Myocyte (in vitro differentiated cells): Measurements from ENCODE around the gene CAMSAP1. TPM values are rescaled to one million over a fixed set of nuclear protein-coding genes. Genes with fewer than 3 reads are reported as not detected.

Source experiments
- DNase-seq: peaks from one replicate; pipeline ENCODE4 v3.0.0-alpha.2; 2012; ENCODE audit warnings: low read depth
- total RNA-seq: library from RNA; depleted of rRNA; stranded (reverse); fragments of >200 nt; gene quantifications from 2 replicates; pipeline ENCODE4 v1.2.3, GENCODE V29; 2014

CAMSAP1 gene
- total RNA-seq, 1 donor from 2014 or later: 57.8 TPM

DNA sequence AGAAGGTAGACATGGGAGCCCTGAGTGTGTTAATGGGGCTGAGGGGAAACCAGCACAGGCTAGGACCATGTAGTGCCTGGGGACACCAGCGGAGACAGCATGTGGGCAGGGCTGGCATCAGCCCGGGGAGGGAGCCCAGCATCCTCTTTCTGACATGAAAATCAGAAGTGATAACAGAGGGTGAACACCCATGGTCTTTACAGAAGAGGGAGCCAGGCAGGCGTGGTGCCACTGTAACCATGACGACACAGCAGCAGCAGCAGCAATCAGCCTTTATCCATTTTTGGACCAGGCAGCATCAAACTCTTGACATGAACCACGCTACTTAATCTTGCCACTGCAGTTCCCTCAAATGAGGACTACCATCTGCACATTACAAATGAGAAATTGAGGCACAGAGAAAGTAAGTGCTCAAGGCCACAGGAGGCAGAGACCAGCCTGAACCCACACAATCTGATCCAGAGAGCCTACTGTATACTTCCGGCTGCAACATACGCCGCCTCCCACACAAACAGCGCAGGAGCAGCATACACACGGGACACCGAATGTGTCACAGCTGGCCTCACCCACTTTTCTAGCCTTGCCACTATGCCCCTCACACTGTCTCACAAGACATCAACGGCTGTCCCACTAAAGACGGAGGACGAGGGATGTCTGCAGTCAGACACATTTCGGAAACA is 23.8 kb downstream of the CAMSAP1 start:
- no peak for DNase-seq

DNA sequence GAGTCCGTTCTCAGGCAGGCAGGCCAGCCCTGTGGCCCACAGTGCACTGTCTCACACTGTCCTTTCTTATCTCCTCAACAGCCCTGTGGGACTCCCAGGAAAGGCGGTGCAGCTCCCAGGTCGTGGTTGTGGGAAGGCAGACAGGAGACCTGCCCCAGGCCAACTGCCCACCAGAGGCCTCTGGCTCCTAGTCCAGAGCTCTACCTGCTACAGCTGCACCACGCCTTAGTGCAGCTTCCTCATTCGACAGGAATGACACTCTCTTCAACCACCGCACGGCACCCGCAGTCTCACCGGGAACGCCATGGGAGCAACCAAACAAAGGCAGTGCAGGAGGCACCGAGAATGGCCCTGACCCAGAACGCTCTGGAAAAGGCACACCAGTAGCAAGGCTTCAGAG is 25.3 kb downstream of the CAMSAP1 start:
- no peak for DNase-seq

DNA sequence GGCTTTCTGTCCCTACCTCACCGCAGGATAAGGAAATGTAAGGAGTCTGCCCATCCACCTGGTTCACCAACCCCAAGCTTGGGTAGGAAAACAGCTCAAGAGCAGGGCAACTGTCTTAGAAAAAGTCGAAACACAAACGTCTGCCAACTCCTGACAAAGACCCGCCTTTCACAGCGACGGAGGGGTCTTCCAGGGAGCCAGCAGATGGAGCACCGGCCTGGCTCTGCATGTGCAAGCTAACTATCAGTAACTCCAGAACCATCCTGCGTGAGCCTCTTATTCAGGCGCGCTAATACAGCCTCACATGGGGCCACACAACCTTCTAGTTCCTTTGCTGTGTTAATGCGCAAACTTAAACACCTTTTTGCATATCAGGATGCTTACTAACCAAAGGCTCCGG is 26.9 kb downstream of the CAMSAP1 start:
- DNase-seq: no peak

DNA sequence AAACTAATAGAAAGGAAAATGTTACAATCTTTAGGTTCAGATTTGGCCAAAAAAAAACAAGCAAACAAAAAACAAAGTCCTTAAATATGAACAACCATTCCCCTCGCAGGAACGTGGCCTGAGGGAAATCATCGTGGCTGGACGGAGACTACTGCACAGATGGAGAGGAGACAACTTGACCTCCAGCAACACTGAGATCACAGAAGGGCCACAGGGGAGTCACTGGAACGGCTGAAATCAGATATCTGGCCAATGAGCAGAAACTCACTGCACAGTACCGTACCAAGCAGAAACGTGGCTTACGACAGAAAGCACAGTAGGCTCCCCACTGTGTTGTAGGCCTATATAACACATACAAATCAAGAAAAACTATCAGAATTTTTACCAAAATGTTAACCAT is 27.7 kb downstream of the CAMSAP1 start:
- DNase-seq: no peak

DNA sequence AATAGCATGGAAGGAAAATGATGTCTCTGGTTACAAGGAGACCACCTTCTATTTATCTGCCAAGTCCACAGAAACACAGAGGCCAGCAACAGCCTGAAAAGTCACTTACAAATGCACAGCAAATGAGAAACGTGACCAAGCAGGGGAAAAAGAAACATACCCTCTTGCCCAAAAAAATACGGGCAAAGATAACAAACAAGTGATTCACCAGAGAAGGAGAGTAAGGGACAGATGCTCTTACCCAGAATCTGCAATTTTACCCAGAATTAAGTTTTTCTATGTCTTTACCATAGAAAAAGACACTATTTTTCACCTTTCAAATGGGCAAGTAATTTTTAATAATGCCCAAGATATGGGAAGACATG is 28.1 kb downstream of the CAMSAP1 start:
- DNase-seq: no peak

DNA sequence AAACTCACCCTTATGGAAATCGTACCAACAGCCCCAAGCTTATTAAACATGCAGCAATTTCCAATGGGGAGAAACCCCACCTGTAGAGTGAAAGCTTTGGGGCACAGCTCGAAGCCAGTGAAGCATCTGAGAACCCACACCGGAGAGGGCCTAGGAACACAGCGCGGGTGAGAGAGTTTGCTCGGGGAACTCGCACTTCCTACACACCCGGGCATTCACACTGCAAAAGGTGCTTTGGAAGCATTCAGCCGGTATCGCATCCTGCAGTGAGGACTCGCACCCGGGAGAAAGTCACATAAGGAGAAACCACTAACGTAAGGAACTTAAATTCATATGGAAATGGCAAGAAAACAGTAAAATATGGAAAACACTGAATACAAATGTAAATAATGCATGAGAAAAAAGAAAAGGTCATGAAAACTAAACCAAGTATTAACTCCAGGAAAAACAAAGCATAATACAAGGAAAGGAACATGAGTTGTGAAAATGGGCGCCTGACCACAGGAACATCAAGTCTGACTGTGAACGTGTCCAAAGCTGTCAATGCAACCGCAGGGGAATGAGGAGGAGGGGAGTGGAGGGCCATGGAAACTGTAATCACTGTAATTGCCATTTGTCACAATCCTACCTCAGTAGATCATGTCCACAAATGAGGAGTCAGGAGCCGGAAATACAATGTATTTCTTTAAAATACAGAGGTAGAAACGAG is 28.7 kb downstream of the CAMSAP1 start:
- peak; percentile 35 for DNase-seq

DNA sequence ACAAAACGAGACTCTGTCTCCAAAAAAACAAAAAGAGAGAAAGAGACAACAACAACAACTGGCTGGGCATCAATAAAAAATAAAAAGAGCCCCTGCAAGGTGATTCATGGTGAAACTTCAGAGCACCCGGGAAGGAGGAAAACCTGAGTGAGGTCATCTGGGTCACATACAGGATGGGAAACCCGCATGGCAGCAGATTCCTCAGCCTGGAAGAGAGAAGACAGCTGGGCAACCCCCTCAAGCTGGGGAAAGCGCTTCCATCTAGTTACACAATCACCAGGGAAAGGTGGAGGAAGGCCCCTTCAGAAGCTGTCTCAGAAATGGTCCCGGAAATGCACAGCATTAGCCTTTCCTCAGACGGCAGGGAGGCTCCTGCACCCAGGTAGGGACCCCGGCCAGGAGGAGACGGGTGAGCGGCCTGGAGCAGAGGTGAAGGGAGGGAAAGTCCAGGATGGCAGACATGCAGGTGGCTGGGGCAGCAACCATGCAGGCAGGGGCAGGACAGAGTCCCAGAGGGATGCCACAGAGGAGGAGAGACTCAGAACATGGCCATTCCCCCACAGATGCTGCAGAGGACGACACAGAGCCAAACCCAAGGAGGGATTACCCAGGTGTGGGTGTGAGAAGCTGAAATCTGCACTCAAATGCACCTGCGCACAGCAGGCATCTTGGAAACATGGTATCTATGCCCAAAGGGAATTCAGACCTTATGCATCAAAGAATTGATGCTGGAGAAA is 29.4 kb downstream of the CAMSAP1 start:
- peak; percentile 34 for DNase-seq

DNA sequence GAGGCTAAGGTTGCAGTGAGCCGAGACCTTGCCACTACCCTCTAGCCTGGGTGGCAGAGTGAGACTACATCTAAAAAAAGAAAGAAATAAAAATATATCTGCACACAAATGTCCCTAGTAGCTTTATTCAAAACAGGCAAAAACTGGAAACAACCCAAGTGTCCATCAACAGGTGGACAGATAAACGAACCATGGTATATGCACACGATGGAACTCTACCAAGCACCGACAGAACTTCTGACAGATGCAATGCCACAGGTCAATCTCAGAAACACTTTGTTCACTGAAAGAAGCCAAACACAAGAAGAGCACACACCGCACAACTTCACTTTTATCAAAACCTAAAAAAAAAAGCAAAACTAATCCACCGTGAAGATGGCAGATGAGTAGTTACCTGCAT is 30.4 kb downstream of the CAMSAP1 start:
- no peak for DNase-seq

DNA sequence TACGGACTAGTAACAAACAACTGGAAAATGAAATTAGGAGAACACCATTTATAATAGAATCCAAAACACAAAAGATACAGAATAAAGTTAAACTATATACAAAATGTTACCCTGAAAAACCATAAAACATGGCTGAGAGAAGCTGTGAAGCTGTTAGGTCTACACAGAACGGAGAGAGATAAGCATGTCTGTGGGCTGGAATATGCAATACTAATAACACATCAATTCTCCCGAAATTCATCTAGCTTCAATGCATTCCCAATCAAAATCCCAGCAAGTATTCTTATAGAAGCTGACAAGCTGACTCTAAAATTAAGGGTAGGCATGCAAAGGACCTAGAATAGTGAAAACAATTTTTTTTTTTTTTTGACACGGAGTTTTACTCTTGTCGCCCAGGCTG is 32.5 kb downstream of the CAMSAP1 start:
- no peak for DNase-seq

DNA sequence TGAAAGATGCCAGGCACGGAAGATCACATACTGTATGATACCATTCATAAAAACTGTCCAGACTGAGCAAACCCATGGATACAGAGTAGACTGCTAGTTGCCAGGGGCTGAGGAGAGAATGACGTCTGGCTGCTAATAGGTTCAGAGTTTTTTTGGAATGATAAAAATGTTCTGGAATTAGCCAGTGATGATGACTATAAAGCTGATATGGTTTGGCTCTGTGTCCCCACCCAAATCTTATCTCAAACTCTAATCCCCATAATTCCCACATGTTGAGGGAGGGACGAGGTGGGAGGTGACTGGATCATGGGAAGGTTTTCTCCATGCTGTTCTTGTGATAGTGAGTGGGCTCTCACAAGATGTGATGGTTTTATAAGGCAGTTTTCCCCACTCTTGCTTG is 37.4 kb downstream of the CAMSAP1 start:
- DNase-seq: no peak

DNA sequence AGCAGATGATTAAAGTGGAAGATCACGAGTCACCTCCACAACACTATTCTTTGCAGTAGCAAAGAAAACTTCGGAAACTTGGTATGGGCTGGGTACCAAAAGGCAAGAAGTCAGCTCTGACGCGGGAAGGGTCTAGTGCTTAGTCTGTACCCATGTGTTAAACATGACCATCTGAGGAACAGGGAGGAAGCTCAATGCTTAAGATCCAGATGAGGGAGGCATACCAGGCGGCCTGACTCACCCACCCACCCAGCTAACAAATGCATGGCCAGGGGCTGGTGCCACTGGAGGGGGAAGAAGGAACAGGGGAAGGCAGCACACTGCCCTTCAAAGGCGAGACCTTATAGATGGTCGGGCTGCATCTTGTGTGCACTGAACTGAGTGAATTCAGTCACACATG is 41.8 kb downstream of the CAMSAP1 start:
- no peak for DNase-seq

DNA sequence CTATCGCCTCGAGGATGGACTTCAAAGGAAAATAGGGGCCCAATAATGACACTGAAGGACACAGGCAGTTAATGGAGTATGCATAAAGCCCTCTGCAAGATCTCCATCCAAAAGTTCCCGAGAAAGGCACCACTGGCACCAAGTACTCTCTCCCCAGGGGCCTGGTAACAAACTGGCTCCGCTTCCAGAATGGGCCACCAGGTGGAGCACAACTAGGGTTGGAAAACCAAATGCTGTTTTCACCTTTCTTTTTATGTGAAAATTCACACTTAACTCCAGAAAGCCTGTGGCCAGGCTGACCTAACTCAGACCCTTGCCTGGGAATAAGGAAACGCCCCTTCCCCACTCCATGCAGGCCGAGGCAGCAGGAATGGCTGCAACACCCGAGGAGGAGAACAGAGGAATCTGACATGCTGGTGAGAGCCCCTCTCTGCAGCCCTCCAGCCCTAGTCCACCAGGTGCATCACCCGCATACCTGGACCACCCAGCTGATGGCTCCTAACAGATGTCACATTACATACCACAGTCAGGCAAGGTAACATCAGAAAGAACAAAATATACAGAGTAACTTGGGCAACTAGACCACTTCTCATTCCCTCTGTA is 42.8 kb downstream of the CAMSAP1 start:
- DNase-seq: peak; percentile 66

DNA sequence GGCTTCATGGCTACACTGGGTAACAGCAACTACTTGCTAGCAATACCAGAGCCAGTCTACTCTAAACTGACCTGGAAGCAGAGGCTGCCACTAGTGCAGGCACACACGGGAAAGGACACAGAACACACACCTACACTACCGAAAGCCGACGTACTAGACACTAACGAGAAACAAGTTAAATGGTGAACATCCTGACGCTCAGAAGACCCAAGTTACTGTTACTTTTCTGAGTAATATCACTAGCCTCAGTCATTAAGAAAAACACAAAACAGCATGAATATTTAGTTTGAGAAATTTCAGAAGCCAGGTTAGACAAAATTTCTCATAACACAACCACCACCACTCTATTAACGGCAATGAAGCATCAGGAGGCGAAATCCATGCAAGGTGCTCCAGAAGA is 44.5 kb downstream of the CAMSAP1 start:
- no peak for DNase-seq

DNA sequence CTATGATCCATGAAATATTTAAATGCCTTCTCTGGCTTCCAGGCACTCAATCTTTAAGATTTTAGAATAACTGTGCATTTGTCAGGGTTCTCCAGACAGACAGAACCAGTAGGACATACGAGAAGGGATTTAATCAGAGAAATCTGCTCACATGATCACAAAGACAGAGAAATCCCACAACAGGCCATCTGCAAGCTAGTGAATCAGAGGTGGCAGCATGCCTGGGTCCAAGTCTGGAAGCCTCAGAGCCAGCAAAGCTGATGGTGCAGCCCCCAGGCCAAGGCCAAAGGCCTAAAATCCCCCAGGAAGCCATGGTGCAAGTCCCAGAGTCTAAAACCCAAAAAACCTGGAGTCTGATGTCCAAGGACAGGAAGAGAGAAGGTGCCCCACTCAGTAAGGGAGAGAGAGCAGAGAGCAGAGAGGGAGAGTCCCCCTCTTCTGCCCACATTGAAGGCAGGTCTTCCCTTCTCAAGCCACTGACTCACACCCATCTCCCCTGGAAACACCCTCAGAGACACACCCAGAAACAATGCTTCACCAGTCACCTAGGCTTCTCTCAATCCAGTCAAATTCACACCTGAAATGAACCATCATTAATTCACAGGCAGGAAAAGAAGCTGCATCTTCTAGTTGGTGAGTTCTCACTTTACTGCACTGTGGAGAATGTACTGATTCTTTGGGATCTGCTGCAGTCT is 48.7 kb downstream of the CAMSAP1 start:
- peak; percentile 67 for DNase-seq

DNA sequence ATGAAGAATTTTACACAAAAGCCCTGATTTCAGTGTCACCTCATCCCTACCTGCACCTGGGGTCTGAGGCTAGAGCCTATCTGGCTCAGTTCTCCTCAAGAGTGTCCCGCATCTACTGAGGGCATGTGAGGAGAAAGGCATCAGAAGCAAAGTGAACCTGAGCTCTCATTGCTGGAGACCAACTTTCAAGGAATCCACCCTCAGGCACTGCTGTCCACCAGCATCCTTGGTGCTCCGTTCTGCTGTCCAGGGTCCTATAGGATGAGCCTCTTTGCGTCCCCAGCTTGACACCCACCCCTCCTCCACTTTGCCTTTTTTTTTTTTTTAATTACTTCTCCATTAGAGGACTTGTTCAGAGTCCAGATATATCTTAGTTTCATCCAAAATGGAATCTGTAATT is 49.5 kb downstream of the CAMSAP1 start:
- DNase-seq: peak; percentile 19

DNA sequence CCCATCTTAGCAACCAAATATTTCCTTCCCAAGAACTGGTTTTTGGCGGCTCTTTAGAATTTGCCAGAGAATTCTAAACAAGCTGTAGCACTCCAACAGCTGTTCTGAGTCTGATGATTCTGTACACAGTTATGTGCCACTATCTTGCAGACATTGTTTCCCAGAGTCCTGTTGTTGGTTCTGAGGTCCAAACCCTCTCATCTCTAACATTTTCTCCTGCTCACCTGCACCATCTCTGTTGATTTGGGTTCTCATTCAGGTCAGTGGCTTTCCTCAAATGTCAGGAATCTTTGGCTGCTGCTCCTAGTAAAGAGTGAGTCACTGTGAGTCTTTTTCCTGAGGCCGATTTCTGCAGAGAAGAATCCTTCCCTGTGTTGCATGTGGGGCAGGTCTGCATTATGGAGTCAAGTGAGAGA is 50.0 kb downstream of the CAMSAP1 start:
- peak; percentile 80 for DNase-seq

DNA sequence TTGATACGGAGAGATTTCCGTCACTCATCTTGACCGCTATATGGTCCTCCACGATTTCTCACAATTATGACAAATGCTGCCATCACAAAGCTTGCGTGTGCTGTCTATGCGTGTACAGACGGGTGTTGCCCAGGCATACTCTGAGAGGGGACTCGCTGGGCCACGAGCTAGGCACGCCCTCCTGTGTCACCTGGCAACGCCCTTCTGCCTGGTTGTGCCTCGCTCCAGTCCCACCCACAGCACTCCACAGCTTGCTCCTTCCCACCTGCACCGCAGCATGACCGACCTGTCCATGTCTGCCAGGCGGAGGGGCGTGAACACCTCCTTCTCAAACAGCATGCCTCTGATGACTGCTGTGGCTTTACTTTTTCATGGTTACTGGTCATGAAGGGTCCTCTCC is 55.6 kb downstream of the CAMSAP1 start:
- no peak for DNase-seq

DNA sequence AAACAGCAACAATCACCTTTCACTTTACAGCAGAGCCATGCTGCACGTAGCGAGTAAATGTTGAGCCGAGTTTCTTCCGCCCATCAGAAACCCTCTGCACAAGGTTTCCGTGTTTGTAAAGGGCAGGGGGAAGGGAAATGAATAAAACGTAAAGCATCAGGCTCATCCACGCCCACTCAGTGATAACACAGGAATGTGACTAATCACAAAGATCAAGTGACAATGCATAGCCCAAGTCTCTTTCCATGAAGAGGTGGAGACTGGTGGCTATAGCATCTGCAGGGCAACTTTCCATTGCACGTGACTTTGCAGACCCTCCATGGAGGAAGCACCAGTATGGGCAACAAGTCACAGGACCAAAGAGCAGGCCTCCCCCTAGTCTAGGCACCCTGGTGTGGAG is 56.6 kb downstream of the CAMSAP1 start:
- DNase-seq: no peak

DNA sequence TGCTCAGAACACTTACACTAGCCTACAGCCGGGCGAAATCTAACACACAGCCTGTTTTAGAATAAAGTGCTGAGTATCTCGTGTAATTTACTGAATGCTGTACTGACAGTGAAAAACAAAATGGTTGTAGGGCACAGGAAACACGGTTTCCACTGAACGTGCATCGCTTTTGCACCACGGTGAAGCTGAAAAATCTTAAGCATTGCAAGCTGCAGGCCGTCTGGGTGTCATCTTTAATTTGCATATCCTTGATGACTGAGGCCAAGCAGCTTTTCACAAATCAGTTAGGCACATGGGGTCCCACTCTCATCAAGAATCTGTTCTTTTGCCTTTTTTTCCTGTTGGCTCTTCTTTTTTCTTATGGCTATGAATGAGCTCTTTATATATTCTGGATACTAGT is 58.2 kb downstream of the CAMSAP1 start:
- DNase-seq: no peak

DNA sequence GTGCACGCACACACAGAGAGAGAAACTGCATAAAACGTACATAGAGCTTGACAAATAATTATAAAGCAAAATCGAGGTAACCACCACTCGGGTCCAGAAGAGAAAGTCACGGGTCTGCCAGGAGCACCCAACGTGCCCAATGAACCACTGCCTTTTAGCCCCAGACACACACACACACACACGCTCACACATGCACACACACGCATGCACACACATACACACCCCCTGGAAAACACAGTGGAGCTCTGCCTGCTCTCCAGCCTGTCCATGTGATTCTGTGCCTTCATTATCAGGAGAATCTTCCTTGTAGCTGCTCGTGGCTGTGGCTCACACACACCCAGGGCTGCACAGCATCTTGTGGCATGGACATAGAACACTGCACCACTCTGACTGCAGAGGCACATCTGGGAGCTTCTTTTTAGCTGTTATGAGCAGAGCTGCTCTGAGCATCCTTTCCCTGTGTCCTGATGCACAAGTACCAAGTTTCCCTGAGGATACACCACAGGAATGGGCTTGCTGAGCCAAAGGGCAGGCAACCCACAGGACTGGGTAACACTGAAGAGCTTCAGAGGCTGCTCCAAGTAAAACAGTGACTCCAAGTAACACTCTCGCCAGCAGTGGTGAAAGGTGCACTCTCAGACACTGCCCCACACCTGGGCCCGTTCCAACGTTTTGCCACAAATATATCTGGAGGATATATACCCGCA is 58.9 kb downstream of the CAMSAP1 start:
- no peak for DNase-seq

DNA sequence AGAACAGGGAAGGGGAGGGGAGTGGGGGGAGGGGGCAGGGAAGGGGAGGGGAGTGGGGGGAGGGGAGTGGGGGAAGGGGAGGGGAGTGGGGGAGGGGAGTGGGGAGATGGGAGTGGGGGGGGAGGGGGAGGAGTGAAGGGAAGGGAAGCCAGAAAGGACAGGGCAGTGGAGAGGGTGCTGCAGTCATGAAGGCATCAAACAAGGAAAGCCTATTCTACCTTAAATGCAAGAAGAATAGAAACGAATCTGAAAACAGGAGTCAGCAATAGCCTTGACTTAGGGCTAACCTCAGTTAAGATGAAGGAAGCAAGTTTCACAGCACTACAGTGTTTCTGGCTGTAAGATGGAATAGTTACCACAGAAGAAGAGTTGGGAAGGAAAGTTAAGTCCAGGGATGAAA is 59.5 kb downstream of the CAMSAP1 start:
- no peak for DNase-seq
